Ovary (tissue), 9 donors: ENCODE measurements around the gene EHMT1. TPM values are rescaled to one million over a fixed set of nuclear protein-coding genes. Genes with fewer than 3 reads are reported as not detected.

Experiments used
- DNase-seq, 5 donors: peaks; one replicate each; pipeline ENCODE4 v3.0.0-alpha.2; 2019 to 2020
- H3K27ac ChIP-seq, 2 donors: fragments of 200-600 bp; one replicate each; pipeline versions ENCODE4 v1.5.1 to v1.8.0; 2019 to 2022
- H3K27me3 ChIP-seq: fragments of 200-600 bp; one replicate; pipeline ENCODE4 v1.8.0; 2022
- H3K36me3 ChIP-seq: fragments of 200-600 bp; sonication (generic); one replicate; pipeline ENCODE4 v1.5.1; 2019
- H3K4me1 ChIP-seq: one replicate; pipeline ENCODE4 v1.8.1; 2013; ENCODE audit warnings: mild to moderate bottlenecking, moderate library complexity; ENCODE audit not compliant: insufficient read depth
- H3K4me3 ChIP-seq: fragments of 200-600 bp; sonication (generic); one replicate; pipeline ENCODE4 v1.5.1; 2017
- H3K9me3 ChIP-seq, 2 donors: fragments of 200-600 bp in 1 of 2; sonication (generic) in 1 of 2; one replicate each; pipeline versions ENCODE4 v1.5.1 to v1.8.1; 2013 to 2019; ENCODE audit warnings: mild to moderate bottlenecking in 1 of 2, moderate library complexity in 1 of 2
- EP300 ChIP-seq: sonication (generic); formaldehyde crosslinking; IDR thresholded peaks from one replicate; pipeline ENCODE4 v1.6.1; 2017; ENCODE audit warnings: antibody characterized with exemption
- POLR2A ChIP-seq: fragments of 450-650 bp; IDR thresholded peaks from one replicate; pipeline ENCODE4 v1.6.1; 2017; ENCODE audit warnings: antibody characterized with exemption, mild to moderate bottlenecking, moderate library complexity
- WGBS, 3 donors: extraction: QIAGEN DNeasy Blood & Tissue Kit in 1 of 3; methylation state at CpG; one replicate each; pipeline versions ENCODE4 v1.1.5 to v1.1.7; 2013 to 2017; 5-methylcytosine and 5-hydroxymethylcytosine counted together
- intact Hi-C, 4 donors: fragments of 100-400 bp; cut with DNase I; formaldehyde crosslinking; loops; one replicate each; pipeline versions ENCODE4 v1.11.0 to v1.15.1; 2022 to 2023
- polyA plus RNA-seq, 2 donors: library from polyadenylated mRNA; stranded (reverse); fragments of 200-250 nt in 1 of 2; fragments of 350-450 nt in 1 of 2; fragmentation: Illumina TruSeq in 1 of 2; extraction: RNeasy Lipid Tissue Mini Kit (QIAGEN cat#74804) in 1 of 2; gene quantifications; one replicate each; pipeline ENCODE4 v1.2.3, GENCODE V29; 2013 to 2014
- total RNA-seq, 7 donors: library from RNA; depleted of rRNA in 2 of 7; stranded (reverse); fragments of >200 nt in 2 of 7; fragmentation: NEBNext Ultra II Directional in 3 of 7; extraction: Animal tissue kit (Norgen Biotek cat#: 25700) in 3 of 7; gene quantifications; one replicate each; pipeline versions ENCODE4 v1.1.0 to v1.2.4, GENCODE V29; 2016 to 2023
- TF ChIP-seq, protein P1 (sequence below), 3 donors: fragments of 450-650 bp in 2 of 3; fragments of 200-600 bp in 1 of 3; IDR thresholded peaks; one replicate each; pipeline versions ENCODE4 v1.5.1 to v1.8.0; 2016 to 2022; ENCODE audit warnings: antibody characterized with exemption in 3 of 3, mild to moderate bottlenecking in 1 of 3
- donor health status: DM: no; HTN: no; CAD: no; lungs with moderate emphysema.
- donor health status: DM: no; HTN: no; CAD: no.
- donor health status: Bipolar disorder and iron deficiency.
- donor health status: DM: yes; HTN: yes; CAD: no.
- donor health status: DM: no; HTN: no; CAD: no.
- donor health status: DM: yes; HTN: yes; CAD: no.

EHMT1 gene
- total and polyA plus RNA-seq, 9 donors = 40.8 to 98.5 (median 77.9) TPM

DNA sequence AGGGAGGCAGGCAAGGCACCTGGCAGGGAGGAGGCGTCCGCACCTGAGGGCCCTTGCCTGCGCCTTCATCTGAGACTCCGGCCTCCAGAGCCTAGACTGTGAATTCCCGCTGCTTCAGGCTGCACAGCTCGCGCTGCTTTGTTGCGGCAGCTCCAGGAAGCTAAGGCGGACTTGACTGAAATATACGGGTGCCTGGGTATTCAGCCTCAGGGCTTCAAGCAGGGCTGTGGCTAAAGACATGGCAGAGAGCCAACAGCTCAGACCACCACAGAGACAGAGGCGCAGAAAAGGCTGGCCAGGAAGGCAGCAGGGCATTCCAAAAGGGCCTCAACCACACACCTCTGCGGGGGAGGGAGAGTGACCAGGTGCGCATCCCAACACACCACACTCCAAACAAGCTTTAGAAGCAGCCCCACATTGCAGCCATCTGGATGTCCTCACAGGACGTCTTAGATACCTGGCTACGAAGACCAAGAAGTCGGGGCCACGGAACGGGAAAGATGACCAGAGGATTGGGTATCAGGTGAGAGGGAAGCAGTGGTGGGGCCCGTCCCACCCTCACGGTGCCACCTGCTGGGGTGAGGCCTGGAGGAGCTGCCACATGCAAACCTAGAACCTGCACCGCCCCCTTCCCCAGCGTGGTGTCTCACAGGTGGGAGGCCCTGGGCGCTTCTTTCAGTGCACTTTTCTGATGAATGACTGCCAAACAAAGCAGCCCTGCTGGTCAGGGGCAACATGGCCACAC, 38.4 kb upstream of the EHMT1 start:
- no peaks in the 10 kb centered on the region for H3K9me3 ChIP-seq
- no peak for DNase-seq
- no peak overlapping the region for H3K27ac ChIP-seq
- intact Hi-C loops = no loop called here
- H3K4me3 ChIP-seq = no peak overlapping the region
- no peaks in the 10 kb centered on the region for H3K27me3 ChIP-seq
- no peaks in the 10 kb centered on the region for H3K36me3 ChIP-seq
- H3K4me1 ChIP-seq = peaks cover 4% of the 10 kb centered on the region
- TF ChIP-seq, protein P1, sequence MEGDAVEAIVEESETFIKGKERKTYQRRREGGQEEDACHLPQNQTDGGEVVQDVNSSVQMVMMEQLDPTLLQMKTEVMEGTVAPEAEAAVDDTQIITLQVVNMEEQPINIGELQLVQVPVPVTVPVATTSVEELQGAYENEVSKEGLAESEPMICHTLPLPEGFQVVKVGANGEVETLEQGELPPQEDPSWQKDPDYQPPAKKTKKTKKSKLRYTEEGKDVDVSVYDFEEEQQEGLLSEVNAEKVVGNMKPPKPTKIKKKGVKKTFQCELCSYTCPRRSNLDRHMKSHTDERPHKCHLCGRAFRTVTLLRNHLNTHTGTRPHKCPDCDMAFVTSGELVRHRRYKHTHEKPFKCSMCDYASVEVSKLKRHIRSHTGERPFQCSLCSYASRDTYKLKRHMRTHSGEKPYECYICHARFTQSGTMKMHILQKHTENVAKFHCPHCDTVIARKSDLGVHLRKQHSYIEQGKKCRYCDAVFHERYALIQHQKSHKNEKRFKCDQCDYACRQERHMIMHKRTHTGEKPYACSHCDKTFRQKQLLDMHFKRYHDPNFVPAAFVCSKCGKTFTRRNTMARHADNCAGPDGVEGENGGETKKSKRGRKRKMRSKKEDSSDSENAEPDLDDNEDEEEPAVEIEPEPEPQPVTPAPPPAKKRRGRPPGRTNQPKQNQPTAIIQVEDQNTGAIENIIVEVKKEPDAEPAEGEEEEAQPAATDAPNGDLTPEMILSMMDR (IDR thresholded peaks at IDR 0.05) = no peak
- TF ChIP-seq EP300 = no peak
- no peak for TF ChIP-seq POLR2A
- WGBS, 3 donors = 87 to 90% (median 89%) methylated on average over 19 to 23 of the region's 23 CpGs

DNA sequence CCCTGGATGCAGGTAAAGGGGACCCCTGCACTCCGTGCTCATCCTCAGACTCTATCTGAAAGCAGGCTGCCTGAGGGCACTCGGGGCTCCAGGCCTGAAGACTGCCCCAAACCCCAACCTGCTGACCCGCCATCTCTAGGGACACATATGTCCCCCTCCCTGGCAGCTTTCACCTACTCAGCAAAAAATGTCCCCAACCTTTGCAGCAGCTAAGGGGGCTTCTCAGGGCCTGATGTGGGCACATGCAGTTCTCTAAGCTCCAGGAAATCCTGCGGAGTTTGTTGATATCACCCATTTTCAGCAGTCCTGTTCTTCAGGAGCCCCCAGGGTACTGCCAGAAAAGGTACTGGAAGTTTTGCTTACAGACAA, 37.9 kb upstream of the EHMT1 start:
- no peak overlapping the region for H3K27ac ChIP-seq
- H3K36me3 ChIP-seq = no peaks in the 10 kb centered on the region
- no peak overlapping the region for H3K4me3 ChIP-seq
- no peaks in the 10 kb centered on the region for H3K9me3 ChIP-seq
- intact Hi-C loops = no loop called here
- WGBS, 3 donors = 90 to 95% (median 94%) methylated on average over 4 of the region's 4 CpGs
- H3K27me3 ChIP-seq = no peaks in the 10 kb centered on the region
- no peak for DNase-seq
- TF ChIP-seq EP300 (no peak), POLR2A (no peak)
- TF ChIP-seq, protein P1 (IDR thresholded peaks at IDR 0.05) = no peak
- peaks cover 4% of the 10 kb centered on the region for H3K4me1 ChIP-seq

DNA sequence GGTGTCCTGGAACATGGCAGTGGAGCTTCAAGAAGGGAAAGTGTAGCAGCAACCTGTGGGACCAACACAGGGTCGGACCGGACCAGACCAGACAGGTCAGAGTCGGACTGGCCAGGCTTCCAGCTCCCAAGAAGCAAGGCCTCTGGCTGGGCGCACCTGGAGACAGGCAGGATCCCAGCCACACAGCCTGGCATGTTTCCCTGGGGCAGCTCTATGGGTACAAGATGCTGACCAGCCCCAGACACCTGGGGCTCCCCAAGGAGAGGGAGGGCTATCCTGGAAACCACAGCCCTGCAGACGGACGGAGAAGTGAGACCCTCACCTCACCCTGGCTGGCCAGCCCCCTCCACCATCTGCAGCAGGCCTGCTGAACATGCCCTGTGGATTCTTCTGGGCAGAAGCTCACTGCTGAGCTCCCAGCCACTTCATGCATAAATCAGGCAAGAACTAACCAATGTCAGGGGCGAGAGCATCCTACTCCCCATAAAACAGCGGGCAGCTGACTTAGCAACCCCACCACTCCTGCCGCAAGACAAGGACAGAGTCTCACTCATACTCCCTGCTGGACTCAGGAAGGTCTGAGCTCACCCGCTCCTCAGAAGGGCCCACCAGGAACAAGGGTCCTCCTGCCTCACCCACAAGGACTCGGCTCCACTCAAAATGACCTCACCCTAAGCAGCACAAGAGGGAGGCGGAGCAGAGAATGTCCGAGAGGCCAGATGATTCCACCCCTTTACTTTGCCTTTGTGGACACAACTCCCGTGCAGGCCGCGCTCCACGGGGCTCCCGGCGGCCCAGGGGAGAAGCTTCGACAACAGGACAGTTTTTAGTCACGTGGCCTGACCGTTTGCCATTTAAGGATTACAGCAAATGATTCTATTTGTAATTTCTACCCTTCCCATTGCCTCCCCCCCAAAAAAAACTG, 37.2 kb upstream of the EHMT1 start:
- Histone ChIP-seq H3K4me3 (no peak overlapping the region), H3K4me1 (peaks cover 4% of the 10 kb centered on the region), H3K36me3 (no peaks in the 10 kb centered on the region), H3K27me3 (no peaks in the 10 kb centered on the region), H3K9me3 (no peaks in the 10 kb centered on the region), H3K27ac (no peak overlapping the region)
- 83 to 88% (median 87%) methylated on average over 19 to 22 of the region's 22 CpGs for WGBS, 3 donors
- TF ChIP-seq EP300 (no peak), POLR2A (no peak)
- TF ChIP-seq, protein P1 (IDR thresholded peaks at IDR 0.05) = no peak
- intact Hi-C loops = no loop called here
- no peak for DNase-seq

DNA sequence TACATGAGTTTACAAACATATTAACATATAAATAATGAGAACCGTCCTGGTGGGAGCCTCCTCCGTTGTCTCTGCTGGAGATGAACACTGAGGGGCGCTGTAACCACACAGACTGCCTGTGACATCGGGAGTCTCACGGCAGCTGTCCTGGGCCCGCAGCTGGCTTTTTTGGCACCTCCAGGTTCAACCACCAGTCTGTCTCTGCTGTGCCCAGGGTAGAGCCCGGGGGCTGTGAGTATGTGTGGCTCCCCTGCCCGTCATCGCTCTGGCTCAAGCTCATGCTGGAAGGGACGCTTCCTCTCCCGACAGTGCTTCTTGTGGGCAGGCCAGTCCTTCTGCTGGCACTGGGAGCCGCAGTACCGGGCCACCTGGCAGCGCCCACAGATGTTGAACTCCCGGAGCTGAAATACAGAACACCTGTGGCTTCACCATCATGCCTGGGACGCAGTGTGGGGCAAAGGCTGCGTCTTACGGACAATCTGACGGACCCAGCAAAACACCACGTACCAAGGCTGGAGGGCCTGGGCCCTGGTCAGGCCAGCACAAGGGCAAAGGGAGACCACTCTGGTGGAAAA, 36.4 kb upstream of the EHMT1 start:
- 73 to 78% (median 77%) methylated on average over 20 of the region's 20 CpGs for WGBS, 3 donors
- Histone ChIP-seq H3K4me3 (no peak overlapping the region), H3K9me3 (no peaks in the 10 kb centered on the region), H3K27ac (no peak overlapping the region), H3K4me1 (peaks cover 4% of the 10 kb centered on the region), H3K27me3 (no peaks in the 10 kb centered on the region), H3K36me3 (no peaks in the 10 kb centered on the region)
- intact Hi-C loops = no loop called here
- TF ChIP-seq, protein P1 (IDR thresholded peaks at IDR 0.05) = no peak
- TF ChIP-seq EP300 (no peak), POLR2A (no peak)
- DNase-seq = no peak
